Stimulated activated CD4-positive, alpha-beta T cell treated with anti-CD3 and anti-CD28 coated beads, Interleukin-1b, Interleukin-23, amount 100 ng/mL, for 48 hours (primary cell): Measurements from ENCODE around the gene CHD9NB.
A peak's percentile ranks its signal among the peaks of the same experiment; 100 is the strongest.
"Not testable (repeated sequence)": the region's sequence is repeated elsewhere in the genome, so short reads cannot be mapped to it uniquely, and the experiment has no call there.

Experiments used
- DNase-seq: peaks from one replicate; pipeline ENCODE4 v3.0.0-alpha.2; 2020

The CHD9NB gene

DNA sequence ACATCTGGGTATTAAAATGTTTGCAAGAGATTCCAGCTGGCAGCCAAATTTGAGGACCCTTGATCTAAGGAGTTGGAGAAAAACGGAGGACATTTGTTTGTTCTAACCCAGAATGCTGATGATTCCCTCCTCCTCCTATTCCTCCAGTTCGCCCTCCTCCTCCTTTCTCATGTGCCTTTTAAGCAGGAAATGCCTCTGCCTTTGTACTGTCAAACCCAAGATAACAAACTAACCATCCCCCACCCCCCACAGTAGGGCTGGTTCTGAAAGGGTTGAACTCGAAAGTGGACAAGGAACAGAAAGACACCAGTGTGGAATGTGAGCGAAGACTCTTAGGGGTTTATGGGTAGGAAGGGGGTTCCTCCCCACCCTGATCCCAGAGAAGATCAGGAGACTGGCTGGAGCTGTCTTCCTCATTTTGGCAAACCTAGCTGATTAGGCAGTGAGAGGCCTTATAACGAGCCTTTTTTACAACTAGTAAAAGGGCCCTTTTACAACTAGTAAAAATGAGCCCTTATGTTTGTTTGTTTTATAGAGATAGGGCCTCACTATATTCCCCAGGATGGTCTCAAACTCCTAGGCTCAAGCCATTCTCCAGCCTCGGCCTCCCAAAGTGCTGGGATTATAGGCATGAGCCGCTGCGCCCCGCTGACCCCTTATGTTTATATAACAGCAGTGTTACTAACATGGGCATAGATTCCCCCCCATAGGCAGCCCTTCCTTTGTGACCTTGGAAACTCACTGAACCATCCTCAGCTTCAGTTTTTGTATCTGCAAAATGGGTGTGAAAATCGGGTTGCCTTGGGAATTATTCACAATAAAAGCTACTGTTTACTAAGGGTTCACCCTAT lies 3.1 kb upstream of the CHD9NB start:
- no peak for DNase-seq

DNA sequence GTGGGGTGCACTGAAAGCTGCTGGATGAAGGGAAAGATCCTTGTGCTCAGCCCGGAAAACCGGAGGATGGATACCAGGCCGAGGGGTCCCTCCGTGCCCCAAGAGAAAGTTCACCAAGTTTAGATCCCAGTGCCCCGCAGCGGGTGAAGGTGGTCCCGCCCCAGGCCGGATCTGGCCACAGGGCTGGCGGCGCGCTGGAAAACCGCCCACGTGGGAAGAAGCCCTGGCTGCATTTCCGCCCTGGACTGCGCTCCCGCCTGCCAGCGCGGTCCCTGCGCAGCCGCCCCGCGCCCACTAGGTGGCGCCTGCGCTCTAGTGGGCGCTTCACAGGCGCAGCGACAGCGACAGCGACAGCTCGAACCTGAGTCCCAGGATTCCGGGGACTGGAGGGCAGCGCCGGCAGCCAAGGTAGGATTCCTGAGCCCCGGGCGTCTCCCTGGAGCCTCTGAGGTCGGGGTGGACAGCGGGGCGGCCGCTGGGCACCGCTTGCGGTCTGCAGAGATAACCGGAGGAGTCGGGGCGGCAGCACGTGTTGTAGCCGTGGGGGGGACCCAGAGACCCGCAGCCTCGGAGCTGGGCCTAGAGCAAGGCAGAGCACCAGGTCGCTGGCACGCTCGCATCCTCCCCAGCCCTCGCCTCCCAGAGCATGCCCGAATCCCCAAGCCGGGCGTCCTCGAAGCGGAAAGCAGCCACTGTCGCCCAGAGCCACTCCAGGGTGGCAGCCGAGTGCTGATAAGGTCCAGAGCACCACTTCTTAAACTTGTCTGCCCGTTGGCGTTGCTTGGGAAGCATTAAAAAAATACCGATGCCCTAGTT lies 2.2 kb upstream of the CHD9NB start, which contains the start of gene CHD9:
CHD9 (plus strand) TSS at position 322 of the 816 bp plus-strand sequence. CDS start 101,099 bp downstream, outside the sequence.
- peak; percentile 65 for DNase-seq

DNA sequence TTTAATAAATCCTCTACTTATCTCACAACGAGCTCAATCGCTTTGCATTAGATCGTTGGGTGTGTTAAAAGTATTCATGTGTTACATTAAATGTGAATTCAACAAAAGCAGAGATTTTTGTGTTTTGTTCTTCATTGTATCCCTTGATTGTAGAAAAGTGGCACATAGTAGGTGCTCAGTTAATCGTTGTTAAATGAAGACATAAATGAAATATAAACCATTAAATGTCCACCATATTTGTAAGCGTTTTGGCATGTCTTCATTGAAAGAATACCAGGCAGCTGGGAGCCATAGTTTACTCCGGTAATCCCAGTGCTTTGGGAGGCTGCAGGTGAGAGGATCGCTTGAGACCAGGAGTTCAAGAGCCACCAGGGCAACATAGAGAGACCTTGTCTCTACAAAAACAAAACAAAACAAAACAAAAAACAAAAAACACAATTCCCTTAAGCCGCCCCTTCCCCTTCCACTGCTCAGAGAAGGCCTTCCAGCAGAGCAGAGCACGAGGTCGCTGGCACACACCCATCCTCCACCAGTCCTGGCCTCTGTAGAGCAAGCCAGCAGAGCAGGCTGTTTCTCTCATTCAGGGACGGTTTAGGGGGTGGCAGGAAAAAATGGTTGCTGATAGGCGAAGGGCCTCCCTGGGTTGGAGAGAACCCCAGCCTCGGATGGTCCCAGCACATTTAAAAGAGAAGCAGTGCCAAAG lies 1.4 kb upstream of the CHD9NB start:
- DNase-seq, result peak; percentile 34

DNA sequence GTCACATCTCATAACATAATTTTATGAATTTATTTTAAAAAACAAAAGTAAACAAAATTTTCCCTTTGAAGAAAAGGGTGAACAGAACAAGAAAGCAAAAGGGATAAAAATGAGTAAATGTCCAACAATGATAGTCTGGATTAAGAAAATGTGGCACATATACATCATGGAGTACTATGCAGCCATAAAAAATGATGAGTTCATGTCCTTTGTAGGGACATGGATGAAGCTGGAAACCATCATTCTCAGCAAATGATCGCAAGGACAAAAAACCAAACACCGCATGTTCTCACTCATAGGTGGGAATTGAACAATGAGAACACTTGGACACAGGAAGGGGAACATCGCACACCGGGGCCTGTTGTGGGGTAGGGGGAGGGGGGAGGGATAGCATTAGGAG lies 1.4 kb downstream of the CHD9NB start:
- DNase-seq, result not testable (repeated sequence)

DNA sequence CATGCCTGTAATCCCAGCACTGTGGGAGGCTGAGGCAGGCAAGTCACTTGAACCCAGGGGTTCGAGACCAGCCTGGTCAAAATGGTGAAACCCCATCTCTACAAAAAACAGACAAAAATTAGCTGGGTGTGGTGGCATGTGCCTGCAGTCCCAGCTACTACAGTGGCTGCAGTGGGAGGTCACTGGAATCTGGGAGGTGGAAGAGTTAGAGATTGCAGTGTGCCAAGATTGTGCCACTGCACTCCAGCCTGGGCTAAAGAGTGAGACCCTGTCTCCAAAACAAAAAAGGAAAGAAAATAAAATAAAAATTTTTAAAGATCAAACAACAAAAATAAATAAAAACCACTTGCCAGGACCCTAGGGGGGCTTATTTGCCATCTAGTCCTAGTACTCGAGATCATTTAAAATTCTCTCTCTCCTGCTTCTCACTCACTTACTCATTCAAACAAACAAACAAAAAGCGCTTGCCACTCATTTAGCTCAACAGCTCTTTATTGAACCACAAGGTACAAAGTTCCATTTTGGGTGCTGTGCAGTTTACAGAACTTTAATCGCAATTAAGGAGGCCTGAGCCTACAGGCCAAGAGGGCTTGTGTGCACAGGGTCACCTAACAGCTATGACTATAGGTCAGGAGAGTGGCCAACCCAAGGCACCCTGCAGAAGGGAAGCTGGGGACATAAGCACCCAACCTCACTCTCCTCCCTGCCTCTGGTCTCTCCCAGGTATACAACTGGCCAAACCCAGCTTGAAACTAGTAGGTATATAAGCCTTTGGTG lies 4.4 kb downstream of the CHD9NB start:
- no peak for DNase-seq

DNA sequence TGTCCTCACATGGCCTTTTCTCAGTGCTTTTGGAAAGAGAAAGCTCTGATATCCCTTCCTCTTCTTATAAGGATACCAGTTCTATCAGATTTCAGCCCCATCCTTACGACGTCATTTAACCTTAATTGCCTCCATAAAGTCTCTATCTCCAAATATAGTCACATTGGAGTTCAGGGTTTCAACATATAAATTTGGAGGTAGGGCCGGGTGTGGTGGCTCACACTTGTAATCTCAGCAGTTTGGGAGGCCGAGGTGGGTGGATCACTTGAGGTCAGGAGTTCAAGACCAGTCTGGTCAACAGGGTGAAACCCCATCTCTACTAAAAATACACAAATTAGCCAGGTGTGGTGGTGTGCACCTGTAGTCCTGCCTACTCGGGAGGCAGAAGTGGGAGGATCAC lies 5.2 kb downstream of the CHD9NB start:
- DNase-seq, result not testable (repeated sequence)

DNA sequence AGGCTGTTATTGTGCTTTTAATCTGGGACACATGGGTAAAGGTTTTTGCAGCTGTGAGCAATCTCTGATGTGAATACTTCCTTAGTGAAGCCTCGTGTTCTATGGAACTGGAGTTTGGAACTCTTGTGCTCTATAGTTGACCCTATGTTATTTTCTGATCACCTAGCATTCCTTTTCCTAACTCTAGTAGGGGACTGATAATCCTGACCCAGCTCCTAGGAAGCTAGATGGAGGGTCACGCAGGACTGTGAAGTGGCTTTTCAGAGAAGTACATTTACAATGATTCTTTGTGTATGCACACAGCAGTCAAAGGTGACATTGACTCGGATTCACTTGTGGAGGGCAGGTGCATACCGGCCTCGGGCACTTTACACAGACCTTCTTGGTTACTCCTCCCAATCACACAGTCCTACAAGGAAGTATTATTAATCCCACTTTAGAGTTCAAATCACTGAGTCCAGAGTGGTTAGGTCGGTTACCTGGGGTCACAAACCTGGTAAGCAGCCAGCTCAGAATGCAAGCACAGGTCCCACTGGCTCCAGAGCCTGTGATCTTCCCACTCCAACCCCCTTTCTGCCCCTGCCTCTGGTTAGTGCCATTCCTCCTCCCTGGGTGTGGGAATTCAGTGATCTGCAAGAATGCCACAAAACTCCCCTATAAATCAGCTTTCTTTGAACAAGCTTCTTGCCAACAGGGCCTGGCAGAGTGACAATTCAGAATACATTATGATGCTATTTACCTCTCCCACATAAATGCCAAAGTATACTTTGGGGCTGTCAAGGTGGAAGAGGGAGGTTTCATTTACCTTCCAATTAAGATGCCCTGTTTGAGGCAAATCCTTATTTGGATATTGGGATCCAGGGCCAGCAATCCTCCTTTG lies 7.1 kb downstream of the CHD9NB start:
- no peak for DNase-seq

DNA sequence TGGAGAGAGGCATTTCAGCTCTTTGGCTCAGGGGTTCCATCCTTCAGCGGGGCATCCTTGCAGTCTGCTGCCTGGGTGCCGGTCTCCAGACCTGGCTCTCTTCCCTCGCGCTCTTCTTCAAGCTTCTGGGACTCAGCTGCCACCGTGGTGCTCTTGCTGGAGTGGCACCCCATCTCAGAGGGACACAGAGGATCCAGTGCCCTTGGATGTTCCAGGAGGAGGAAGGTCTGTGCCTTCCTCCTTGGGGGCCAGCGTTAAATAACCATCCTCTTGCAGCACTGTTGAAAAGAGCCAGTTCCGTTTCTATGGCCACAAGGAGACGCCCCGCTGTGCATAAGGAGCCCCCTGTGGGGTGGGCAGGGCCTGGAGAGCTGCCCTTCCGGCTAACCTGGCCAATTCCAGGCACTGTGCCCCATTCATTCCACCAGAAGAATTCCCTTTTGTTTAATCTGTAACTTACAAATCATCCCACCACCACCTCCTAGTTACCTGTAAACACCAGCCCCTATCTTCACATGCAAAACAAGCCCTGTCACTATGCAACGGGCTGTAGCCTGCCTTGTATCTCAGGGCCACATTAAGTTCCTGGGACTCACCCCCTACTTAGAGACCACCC lies 8.6 kb downstream of the CHD9NB start:
- no peak for DNase-seq

DNA sequence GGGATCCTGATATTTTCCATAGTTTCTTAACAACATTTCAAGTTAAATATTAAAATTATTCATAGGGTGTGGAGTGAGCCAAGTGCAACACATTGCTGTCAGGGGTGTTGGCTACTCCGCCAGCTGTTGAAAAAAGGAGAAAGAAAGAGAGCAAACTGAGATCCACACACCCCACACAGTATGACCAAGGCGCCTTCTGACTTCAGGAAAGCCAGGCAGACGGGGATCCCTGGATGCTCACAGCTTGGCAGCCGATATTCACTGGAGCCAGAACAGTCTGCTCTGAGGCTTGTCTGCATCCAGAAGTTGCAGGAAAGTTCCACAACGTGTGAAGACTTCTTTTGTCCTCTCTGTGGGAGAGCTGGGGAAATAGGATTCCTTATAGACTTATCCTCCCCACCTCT lies 9.3 kb downstream of the CHD9NB start:
- no peak for DNase-seq

DNA sequence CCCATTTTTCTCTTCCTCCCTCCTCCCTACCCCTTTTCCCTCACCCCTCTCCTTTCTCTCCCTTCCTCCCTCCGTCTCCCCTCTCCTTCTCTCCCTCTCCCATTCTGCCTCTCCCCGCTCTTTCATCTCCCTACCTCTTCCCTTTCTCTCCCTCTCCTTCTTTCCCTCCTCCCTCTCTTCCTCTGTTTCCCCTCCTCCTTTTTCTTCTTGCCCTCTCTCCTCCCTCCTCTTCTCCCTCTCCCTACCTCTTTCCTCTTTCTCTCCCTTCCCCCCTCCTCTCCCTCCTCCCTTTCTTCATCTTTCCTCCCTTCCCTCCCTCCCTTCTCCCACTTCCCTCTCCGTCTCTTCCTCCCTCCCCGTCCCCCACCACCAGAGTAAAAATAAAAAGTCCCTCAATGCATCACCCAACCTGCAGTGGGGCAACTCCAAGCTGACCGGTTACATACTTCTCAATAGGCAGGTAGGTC lies 10.4 kb downstream of the CHD9NB start:
- DNase-seq, result no peak

DNA sequence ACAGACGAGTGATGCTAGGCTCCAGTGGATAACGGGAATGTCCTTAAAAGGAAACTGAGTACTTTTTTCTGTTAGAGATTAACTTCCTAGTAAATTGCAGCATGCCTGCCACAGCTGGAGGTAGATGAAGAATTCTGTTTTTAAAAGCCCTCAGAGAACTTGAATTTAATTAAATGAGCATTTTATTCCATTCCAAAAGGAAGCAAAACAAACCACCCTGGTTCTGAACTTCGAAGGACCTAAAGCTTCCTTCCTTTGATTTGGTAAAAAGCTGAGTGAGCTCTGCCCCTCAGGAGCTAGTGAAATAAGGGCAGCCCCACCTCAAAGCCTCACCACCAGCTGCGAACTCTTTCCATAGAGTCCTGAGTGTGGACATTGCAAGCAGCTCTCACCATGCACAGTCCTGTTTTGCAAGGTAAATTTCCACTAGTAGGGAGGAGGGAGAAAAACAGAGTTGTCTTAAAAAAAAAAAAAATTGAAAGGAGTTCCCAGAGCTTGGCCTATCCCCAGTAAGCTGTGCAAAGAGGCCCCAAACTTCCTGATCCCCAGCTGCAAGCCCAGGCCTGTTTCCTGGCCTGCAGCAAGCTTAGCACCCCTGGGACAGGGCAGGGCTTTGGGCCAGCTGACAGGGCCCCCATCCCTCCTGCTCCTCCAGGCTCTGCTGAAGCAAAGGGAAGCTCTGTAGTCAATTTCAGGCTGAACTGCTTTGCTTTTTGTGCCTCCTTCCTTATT lies 11.2 kb downstream of the CHD9NB start:
- no peak for DNase-seq

DNA sequence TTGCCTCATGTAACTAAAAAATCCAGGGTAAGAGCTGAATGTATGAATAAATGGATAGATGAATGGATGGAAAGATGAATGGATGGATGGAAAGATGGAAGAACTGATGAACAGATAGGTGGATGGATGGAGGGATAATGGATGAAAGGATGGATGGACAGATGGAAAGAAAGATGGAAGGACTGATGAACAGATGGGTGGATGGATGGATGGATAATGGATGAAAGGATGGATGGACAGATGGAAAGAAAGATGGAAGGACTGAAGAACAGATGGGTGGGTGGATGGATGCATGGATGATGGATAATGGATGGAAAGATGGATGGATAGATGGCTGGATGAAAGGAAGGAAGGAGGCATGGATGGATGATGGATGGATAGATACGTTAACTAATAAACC lies 11.9 kb downstream of the CHD9NB start:
- DNase-seq, result no peak

DNA sequence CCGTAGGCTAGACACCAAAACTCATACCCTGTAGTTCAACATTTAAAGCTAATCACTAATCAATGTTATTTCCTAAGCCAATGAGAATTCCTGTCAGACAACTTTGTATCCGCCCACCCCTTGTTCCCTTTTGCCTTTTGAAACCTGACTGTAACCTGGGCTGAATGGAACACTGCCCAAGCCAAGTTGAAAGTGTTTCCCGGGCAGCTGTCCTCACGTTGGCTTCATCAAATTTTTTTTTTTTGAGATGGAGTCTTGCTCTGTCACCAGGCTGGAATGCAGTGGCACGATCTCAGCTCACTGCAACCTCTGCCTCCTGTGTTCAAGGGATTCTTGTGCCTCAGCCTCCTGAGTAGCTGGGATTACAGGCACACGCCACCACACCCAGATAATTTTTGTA lies 16.0 kb downstream of the CHD9NB start:
- DNase-seq, result not testable (repeated sequence)

DNA sequence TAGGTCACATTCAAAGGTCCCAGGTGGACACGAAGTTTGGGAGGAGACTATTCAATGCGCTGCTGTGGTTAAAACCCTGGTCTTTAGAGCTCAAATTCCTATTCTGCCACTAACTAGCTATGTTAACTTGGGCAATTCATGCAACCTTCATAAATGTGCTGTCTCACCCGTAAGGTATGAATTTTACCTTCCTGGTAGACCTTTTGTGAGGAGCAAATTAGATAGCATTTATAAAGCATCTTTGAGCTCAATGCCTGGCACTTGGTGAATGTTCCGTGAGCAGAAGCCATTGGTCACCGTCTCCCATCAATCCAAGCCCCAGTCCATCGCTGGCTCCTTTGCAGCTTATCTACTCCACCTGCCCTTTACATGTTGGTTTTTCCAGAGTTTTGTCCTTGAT lies 16.6 kb downstream of the CHD9NB start:
- DNase-seq, result no peak

DNA sequence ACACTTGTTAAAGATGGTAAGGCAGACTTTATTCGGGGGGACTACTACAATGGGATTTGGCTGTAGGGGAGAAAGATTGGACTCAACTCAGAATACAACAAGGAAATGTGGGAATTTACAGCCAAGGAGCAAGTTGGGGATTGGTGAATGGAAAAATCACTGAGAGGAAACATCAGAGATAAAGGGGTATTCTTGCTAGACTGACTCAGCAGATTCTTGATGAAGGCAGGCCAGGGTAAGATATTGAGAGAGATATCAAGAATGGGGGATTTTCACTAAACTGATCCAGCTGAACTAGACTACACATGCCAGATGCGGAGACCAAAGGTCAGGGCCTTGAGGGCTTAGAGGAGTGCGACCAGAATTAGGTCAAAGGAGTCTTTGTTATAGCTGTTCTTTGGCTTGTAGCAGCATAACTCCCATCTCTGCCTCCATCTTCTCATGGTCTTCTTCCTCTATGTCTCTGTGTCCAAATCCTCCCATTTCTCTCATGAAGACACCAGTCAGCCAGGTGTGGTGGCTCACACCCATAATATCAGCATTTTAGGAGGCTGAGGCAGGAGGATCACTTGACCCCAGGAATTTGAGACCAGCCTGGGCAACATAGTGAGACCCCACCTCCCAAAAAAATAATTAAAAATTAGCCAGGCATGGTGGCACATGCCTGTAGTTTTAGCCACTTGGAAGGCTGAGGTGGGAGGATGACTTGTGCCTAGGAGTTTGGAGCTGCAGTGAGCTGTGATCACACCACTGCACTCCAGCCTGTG lies 17.3 kb downstream of the CHD9NB start:
- no peak for DNase-seq

DNA sequence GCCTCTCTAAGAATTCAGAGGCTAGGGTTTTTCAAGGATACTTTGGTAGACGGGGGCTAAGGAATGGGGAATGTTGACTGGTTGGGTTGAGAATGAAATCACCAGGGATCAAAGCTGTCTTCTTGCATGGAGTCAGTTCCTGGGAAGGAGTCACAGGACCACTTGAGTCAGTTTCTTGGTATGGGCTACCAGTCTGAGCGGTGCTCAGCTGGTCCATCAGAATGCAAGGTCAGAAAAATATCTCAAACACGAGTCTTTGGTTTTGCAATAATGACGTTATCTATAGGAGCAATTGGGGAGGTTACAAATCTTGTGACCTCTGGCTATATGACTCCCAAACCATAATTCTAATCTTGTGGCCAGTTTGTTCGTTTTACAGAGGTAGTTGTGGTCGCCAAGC lies 18.4 kb downstream of the CHD9NB start:
- no peak for DNase-seq

DNA sequence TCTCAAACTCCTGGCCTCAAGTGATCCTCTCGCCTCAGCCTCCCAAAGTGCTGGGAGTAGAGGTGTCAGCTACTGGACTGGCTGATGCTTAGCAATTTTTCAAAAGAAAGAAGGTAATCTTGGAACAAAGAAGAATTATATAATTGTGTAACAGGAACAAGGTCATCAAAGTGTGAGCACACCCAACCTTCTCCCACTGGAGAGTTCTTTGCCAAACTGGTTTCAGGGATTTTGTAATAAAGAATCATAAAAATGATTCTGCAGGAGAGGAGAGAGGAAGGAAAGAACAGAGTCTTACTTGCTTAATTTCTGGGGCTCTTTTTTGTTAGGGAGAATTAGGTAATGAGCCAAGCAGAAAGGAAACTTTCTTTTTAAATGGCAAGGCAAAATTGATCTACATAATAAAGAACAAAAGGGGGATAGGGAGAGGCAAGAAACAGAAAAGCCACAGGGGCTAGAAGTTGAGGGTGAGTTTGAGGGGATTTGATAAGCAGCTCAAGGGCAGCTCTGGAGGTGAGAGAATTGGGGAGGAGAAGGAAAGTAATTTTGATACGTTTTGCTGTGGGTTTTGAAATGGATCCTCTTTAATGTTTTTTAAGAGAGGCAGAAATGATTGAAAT lies 21.3 kb downstream of the CHD9NB start:
- DNase-seq, result no peak

DNA sequence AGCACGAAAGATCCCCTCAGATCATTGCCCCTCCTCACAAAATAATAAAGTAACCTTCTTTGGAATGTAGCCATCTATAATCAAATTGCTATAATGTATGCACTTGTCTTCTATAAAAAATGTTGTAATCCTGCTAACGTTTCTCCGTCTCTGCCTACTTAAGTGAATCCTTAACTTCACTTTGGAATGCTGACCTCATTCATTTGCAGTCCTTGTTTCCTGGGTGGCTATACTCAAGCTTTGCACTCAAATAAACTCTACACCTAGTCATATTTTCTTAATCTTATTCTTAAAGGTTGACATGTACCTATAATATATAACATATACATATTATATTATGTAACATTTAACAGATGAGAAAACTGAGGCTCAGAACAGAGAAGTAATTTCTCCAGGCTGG lies 22.7 kb downstream of the CHD9NB start:
- no peak for DNase-seq

DNA sequence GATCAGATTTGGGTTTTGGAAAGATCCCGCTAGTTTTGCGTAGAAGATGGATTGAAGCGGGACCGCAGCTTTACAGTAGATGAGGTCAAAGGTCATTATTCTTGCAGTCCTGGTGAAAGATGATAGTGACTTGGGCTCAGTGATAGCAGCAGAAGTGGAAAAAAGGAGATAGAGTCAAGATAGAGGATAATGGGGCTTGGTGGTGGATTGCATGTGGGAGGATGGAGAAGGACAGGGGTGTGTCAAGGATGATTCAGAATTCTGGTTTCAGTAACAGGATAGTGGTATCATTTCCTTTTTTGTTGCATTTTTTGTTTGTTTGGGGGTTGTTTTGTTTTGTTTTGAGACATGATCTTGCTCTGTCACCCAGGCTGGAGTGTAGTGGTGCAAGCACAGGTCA lies 28.7 kb downstream of the CHD9NB start:
- DNase-seq, result no peak
